ENCODE measurements around the gene CDS2.

- no peak for TF ChIP-seq POLR2AphosphoS5 (IDR thresholded peaks at IDR 0.05)
- no peak for TF ChIP-seq CTCF (IDR thresholded peaks at IDR 0.05; ENCODE audit: poor library complexity, severe bottlenecking)
- TF ChIP-seq EP300 (conservative IDR thresholded peaks at IDR 0.05; ENCODE audit: poor library complexity, severe bottlenecking) = no peak
- TF ChIP-seq EZH2 (IDR thresholded peaks at IDR 0.05; ENCODE audit: borderline replicate concordance, insufficient read depth, low read length, poor library complexity, severe bottlenecking) = no peak
- TF ChIP-seq RAD21 (conservative IDR thresholded peaks at IDR 0.05) = no peak
- TF ChIP-seq SMC3 (conservative IDR thresholded peaks at IDR 0.05; ENCODE audit: poor library complexity) = no peak
- TF ChIP-seq, protein P1, sequence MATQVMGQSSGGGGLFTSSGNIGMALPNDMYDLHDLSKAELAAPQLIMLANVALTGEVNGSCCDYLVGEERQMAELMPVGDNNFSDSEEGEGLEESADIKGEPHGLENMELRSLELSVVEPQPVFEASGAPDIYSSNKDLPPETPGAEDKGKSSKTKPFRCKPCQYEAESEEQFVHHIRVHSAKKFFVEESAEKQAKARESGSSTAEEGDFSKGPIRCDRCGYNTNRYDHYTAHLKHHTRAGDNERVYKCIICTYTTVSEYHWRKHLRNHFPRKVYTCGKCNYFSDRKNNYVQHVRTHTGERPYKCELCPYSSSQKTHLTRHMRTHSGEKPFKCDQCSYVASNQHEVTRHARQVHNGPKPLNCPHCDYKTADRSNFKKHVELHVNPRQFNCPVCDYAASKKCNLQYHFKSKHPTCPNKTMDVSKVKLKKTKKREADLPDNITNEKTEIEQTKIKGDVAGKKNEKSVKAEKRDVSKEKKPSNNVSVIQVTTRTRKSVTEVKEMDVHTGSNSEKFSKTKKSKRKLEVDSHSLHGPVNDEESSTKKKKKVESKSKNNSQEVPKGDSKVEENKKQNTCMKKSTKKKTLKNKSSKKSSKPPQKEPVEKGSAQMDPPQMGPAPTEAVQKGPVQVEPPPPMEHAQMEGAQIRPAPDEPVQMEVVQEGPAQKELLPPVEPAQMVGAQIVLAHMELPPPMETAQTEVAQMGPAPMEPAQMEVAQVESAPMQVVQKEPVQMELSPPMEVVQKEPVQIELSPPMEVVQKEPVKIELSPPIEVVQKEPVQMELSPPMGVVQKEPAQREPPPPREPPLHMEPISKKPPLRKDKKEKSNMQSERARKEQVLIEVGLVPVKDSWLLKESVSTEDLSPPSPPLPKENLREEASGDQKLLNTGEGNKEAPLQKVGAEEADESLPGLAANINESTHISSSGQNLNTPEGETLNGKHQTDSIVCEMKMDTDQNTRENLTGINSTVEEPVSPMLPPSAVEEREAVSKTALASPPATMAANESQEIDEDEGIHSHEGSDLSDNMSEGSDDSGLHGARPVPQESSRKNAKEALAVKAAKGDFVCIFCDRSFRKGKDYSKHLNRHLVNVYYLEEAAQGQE (IDR thresholded peaks at IDR 0.05; ENCODE audit: borderline replicate concordance) = no peak
- no peak for TF ChIP-seq TAF1 (IDR thresholded peaks at IDR 0.05; ENCODE audit: low read depth)
- TF ChIP-seq MXI1 (conservative IDR thresholded peaks at IDR 0.05; ENCODE audit: poor library complexity, severe bottlenecking) = no peak
Observed at GRCh38 chr20:5161536-5162164, 34.8 kb downstream of the CDS2 start.
